GM21529 (cell line): ENCODE results near the gene SOX6.
A peak's percentile ranks its signal among the peaks of the same experiment; 100 is the strongest.

Experiments
- ATAC-seq: cut with Tn5 transposase; IDR thresholded peaks from one replicate; pipeline ENCODE4 v1.9.1; 2021; ENCODE audit not compliant: unreplicated experiment

SOX6 gene

GRCh38 chr11:16279524-16279923, 76.8 kb downstream of the SOX6 start:
- ATAC-seq = no peak

- ATAC-seq = no peak
Observed at GRCh38 chr11:16278979-16279378, 77.4 kb downstream of the SOX6 start.

- ATAC-seq = no peak
Observed at GRCh38 chr11:16278273-16278672, 78.1 kb downstream of the SOX6 start.

GRCh38 chr11:16276251-16276650, 80.1 kb downstream of the SOX6 start:
- no peak for ATAC-seq

- ATAC-seq = no peak
Observed at GRCh38 chr11:16271258-16271657, 85.1 kb downstream of the SOX6 start.

GRCh38 chr11:16266021-16266420, 90.3 kb downstream of the SOX6 start:
- ATAC-seq = no peak

GRCh38 chr11:16265022-16265421, 91.3 kb downstream of the SOX6 start:
- ATAC-seq = no peak

GRCh38 chr11:16262645-16262955, 93.7 kb downstream of the SOX6 start:
- no peak for ATAC-seq

GRCh38 chr11:16261836-16262644, 94.3 kb downstream of the SOX6 start:
- ATAC-seq = peak; percentile 70

GRCh38 chr11:16252373-16252772, 104.0 kb downstream of the SOX6 start:
- ATAC-seq = no peak

GRCh38 chr11:16248248-16248647, 108.1 kb downstream of the SOX6 start:
- ATAC-seq = no peak

GRCh38 chr11:16242806-16243205, 113.5 kb downstream of the SOX6 start:
- ATAC-seq = no peak

- ATAC-seq = no peak
Observed at GRCh38 chr11:16240687-16241086, 115.7 kb downstream of the SOX6 start.

- no peak for ATAC-seq
Observed at GRCh38 chr11:16239141-16240105, 116.9 kb downstream of the SOX6 start.

- no peak for ATAC-seq
Observed at GRCh38 chr11:16226245-16226644, 130.1 kb downstream of the SOX6 start.

GRCh38 chr11:16225623-16226022, 130.7 kb downstream of the SOX6 start:
- no peak for ATAC-seq

- no peak for ATAC-seq
Observed at GRCh38 chr11:16223558-16223957, 132.8 kb downstream of the SOX6 start.

- no peak for ATAC-seq
Observed at GRCh38 chr11:16217631-16218030, 138.7 kb downstream of the SOX6 start.

GRCh38 chr11:16216831-16217230, 139.5 kb downstream of the SOX6 start:
- ATAC-seq = no peak

- ATAC-seq = no peak
Observed at GRCh38 chr11:16215352-16215751, 141.0 kb downstream of the SOX6 start.

GRCh38 chr11:16211407-16211806, 144.9 kb downstream of the SOX6 start:
- no peak for ATAC-seq

- no peak for ATAC-seq
Observed at GRCh38 chr11:16204261-16204660, 152.1 kb downstream of the SOX6 start.
